AG04449 (cell line): ENCODE results near the gene SH3PXD2A.

Experiments used
- CTCF ChIA-PET: fragments of 350-600 bp; formaldehyde crosslinking; extraction: SDS; loops from one replicate; lab custom pipeline; 2021; ENCODE audit warnings: antibody characterized with exemption; lab: Yijun Ruan, JAX
- POLR2A ChIA-PET: fragments of 400-600, 350-600 bp; formaldehyde crosslinking; extraction: SDS; loops from one replicate; lab custom pipeline; 2020; ENCODE audit warnings: antibody characterized with exemption, inconsistent platforms; lab: Yijun Ruan, JAX
- DNase-seq: peaks from one replicate; pipeline ENCODE4 v3.0.0-alpha.2; 2010; ENCODE audit warnings: low read depth, low spot score
- H3K4me3 ChIP-seq: 2 replicates; pipeline ENCODE4 v1.5.1; 2011; ENCODE audit warnings: low read depth, mild to moderate bottlenecking, control low read depth, low read length
- TF ChIP-seq, protein P1 (sequence below): IDR thresholded peaks from one replicate; pipeline ENCODE4 v1.5.1; 2011; ENCODE audit warnings: mild to moderate bottlenecking, moderate library complexity, low read length, control low read depth, inconsistent platforms; ENCODE audit not compliant: insufficient read depth; ENCODE audit errors: missing control alignments

Gene SH3PXD2A

DNA sequence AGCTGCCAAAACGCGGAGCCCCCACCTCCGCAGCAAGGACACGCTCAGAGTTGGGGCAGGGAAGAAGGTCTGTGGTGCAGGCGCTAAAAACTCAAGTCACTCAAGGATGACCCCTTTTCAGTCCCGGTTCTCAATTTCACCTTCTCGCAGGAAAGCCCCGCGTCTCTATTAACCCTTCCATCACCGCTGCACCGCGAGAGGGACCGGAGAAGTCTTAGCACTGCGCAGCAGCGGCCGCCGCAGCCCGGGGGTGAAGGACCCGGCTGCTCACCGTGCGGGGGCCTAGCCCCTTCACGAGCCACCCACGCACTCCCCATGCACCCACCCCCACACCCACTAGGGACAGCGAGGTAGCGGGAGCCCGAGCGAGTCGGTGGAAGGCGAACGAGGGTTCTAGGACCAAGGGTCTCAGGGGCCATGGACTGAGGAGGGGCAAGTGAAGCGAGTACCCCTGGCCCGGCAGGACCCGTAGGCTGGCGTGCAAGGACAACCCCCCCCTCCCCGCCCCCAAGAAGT is 162.9 kb downstream of the SH3PXD2A start:
- H3K4me3 ChIP-seq: peak overlapping the region; percentile 50
- ChIA-PET POLR2A (no interaction called here), CTCF (interaction anchor here (2.0 kb wide), 1 partner anchor 192 kb away, joined by 7 read pairs; no protein-coding TSS in a partner anchor)
- DNase-seq: no peak
- TF ChIP-seq, protein P1, sequence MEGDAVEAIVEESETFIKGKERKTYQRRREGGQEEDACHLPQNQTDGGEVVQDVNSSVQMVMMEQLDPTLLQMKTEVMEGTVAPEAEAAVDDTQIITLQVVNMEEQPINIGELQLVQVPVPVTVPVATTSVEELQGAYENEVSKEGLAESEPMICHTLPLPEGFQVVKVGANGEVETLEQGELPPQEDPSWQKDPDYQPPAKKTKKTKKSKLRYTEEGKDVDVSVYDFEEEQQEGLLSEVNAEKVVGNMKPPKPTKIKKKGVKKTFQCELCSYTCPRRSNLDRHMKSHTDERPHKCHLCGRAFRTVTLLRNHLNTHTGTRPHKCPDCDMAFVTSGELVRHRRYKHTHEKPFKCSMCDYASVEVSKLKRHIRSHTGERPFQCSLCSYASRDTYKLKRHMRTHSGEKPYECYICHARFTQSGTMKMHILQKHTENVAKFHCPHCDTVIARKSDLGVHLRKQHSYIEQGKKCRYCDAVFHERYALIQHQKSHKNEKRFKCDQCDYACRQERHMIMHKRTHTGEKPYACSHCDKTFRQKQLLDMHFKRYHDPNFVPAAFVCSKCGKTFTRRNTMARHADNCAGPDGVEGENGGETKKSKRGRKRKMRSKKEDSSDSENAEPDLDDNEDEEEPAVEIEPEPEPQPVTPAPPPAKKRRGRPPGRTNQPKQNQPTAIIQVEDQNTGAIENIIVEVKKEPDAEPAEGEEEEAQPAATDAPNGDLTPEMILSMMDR: no peak

DNA sequence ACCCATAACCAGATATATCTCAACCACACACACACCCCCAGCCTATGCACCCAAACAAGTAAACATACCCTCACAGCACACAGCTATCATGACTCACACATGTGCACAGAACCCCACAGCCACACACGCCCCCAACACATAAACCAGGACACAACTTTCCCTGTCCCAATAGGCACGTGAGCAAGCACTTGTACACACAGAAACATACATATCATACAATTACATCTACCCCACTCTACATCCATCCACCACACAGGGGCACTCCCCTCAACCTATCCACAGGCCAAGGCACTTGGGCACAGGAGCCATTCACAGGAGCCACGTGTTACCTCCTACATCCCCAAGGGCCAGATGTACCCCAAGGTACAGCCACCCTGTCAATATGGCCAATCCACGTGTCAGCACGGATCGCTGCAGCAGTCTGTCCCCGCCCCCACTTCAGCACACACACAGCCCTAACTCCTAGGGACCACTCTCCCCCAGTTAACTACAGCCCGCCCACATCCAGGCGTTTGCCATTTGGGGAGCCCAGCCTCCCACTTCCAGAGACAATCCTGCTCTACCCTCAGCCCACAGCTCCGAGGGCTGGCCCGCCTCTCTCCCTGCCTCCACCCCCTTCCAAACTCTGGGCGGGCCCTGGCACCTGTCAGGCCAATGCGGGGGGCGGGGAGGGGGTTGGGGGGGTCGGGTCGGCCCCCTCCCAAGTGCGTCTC is 163.5 kb downstream of the SH3PXD2A start:
- no peak overlapping the region for H3K4me3 ChIP-seq
- ChIA-PET CTCF (interaction anchor here (0.9 to 14.6 kb wide), 4 partner anchors 17 to 196 kb away, joined by 3 to 447 read pairs (median 4); no protein-coding TSS in a partner anchor), POLR2A (no interaction called here)
- DNase-seq: no peak
- TF ChIP-seq, protein P1: no peak

DNA sequence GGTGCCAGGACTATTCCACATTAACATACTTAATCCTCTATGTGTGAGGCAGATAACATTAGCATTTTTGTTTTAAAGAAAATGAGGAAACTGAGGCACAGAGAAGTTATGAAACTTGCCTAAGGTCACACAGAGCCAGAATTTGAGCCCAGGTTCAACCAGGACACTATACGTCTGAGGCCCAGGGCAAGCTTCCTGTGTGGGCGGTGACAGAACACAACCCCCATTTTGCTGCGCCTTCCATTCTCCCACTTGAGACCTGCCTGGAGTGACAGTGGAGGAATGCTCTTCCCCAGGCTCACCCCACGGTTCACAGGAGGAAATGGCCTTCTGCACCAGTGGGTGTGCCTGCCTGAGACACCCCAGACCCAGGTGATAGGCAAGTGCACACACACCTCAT is 164.1 kb downstream of the SH3PXD2A start:
- ChIA-PET POLR2A (interaction anchor here (0.7 to 1.0 kb wide), 2 partner anchors 13 to 122 kb away, joined by 3 to 4 read pairs; no protein-coding TSS in a partner anchor), CTCF (interaction anchor here (0.6 to 14.6 kb wide), 5 partner anchors 16 to 197 kb away, joined by 3 to 447 read pairs (median 4); no protein-coding TSS in a partner anchor)
- TF ChIP-seq, protein P1: no peak
- no peak overlapping the region for H3K4me3 ChIP-seq
- no peak for DNase-seq

DNA sequence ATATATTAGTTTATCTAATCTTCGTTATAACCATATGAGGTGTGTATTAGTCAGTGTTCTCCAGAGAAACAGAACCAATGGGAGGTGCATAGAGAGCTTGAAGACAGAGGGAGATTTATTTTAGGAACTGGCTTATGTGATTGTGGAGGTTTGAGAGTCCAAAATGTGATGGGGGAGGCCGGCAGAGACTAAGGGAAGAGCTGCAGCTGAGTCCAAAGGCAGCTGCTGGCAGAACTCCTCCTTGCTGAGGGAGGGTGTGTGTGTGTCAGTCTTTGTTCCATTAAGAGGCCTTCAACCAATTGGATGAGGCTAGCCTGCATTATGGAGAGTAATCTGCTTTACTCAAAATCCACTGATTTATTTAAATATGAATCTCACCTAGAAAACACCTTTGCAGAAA is 165.1 kb downstream of the SH3PXD2A start:
- no peak for DNase-seq

DNA sequence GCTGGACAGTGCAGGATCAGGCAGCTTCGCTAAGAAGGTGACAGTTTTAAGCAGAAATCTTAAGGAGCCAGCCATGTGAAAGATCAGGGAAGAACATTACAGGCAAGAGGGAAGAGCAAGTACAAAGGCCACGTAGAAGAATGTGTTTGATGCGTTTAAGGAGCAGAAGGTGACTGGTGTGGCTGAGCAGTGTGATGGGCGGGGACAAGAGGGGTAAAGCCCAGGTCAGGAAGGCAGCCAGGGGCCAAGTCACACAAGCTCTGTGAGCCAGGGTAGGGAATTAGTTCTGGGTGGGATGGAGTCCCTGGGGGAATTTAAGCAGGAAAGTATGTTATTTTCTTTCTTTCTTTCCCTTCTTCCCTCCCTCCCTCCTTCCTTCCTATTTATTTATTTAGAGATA is 166.9 kb downstream of the SH3PXD2A start:
- ChIA-PET CTCF (interaction anchor here (1.2 to 14.6 kb wide), 9 partner anchors 9 to 202 kb away, joined by 3 to 447 read pairs (median 24); no protein-coding TSS in a partner anchor), POLR2A (no interaction called here)
- no peak for DNase-seq
- no peak overlapping the region for H3K4me3 ChIP-seq
- TF ChIP-seq, protein P1: no peak

More for the DNA sequence above, 165.1 kb downstream of the SH3PXD2A start:
- H3K4me3 ChIP-seq: no peak overlapping the region
- POLR2A ChIA-PET: interaction anchor here (0.7 to 1.5 kb wide), 3 partner anchors 12 to 45 kb away, joined by 3 to 4 read pairs (median 4); no protein-coding TSS in a partner anchor
- CTCF ChIA-PET: interaction anchor here (1.1 to 14.6 kb wide), 8 partner anchors 9 to 198 kb away, joined by 3 to 447 read pairs (median 16); no protein-coding TSS in a partner anchor
- TF ChIP-seq, protein P1: no peak

DNA sequence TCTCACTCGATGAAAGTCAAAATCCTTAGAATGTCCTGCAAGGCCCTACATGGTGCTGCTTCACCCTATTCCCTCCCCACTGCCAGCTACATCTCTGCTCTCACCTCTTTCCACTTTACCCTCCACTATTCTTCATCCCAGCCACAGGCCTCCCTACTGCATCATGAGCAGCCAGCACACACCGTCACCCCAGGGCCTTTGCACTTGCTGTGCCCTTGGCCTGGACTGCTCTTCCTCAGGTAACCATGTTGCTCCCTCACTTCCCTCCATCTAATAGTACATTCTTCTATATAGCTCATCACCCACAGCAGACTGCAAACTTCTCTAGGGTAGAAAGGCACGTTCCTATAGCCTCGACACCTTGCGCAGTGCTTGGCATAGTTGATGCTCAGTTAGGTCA is 167.7 kb downstream of the SH3PXD2A start:
- DNase-seq: no peak
- POLR2A ChIA-PET: no interaction called here
- CTCF ChIA-PET: interaction anchor here (1.2 to 14.6 kb wide), 13 partner anchors 8 to 201 kb away, joined by 3 to 447 read pairs (median 29); no protein-coding TSS in a partner anchor
- TF ChIP-seq, protein P1: no peak
- no peak overlapping the region for H3K4me3 ChIP-seq
